C4-2B (cell line): ENCODE results near the gene CRIP1.

Experiments used
- H3K27ac ChIP-seq: fragments of 450-650 bp; 2 replicates; pipeline ENCODE4 v1.5.1; 2017
- ZFX ChIP-seq: fragments of 450-650 bp; IDR thresholded peaks from 2 replicates; pipeline ENCODE4 v1.6.1; 2017
- TF ChIP-seq, protein P1 (sequence below): fragments of 450-650 bp; conservative IDR thresholded peaks from 2 replicates; pipeline ENCODE4 v1.5.1; 2017; ENCODE audit warnings: mild to moderate bottlenecking

Gene CRIP1

DNA sequence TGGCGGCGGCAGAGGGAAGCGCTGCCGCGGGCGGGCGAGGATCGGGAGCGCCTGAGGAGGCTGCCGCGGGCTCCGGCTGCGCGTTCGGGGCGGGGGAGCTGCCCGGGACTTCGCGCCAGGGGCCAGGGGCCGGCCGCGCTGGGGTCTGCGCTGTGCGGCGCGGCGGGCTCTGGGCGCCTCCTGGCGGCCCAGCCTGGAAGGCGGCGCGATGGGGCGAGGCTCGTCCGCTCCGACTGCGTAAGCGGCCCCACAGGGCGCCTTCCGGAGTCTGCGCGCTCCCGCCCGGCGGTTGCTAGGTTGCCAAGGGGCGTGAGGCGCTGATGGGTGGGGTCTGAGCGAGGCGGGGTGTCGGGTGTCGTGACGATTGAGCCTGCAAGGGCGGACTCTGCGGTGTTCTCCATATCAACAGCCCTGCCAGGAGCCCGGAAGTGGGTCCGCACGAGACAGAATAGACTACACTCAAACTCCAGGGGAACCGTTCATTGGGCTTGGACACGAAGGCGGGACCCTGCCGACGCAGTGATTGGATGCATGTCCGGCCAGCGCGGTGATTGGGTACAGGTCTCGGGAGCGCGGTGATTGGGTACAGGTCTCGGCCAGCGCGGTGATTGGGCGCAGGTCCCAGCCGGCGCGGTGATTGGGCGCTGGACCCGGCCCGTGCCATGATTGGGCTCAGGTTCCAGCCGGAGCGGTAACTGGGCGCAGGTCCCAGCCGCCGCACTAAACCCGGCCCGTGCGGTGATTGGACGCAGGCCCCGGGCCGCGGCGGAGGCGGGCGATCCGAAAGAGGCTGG lies 4.1 kb downstream of the CRIP1 start, which contains the start of gene TEDC1:
TSS of gene TEDC1 (plus strand) at position 675 of the 794 bp plus-strand sequence. CDS start 130 bp downstream, outside the sequence.
- TF ChIP-seq ZFX: no peak
- TF ChIP-seq, protein P1, sequence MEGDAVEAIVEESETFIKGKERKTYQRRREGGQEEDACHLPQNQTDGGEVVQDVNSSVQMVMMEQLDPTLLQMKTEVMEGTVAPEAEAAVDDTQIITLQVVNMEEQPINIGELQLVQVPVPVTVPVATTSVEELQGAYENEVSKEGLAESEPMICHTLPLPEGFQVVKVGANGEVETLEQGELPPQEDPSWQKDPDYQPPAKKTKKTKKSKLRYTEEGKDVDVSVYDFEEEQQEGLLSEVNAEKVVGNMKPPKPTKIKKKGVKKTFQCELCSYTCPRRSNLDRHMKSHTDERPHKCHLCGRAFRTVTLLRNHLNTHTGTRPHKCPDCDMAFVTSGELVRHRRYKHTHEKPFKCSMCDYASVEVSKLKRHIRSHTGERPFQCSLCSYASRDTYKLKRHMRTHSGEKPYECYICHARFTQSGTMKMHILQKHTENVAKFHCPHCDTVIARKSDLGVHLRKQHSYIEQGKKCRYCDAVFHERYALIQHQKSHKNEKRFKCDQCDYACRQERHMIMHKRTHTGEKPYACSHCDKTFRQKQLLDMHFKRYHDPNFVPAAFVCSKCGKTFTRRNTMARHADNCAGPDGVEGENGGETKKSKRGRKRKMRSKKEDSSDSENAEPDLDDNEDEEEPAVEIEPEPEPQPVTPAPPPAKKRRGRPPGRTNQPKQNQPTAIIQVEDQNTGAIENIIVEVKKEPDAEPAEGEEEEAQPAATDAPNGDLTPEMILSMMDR: peak; percentile 95
- H3K27ac ChIP-seq: peak within 1 kb of the TSS; percentile 93

DNA sequence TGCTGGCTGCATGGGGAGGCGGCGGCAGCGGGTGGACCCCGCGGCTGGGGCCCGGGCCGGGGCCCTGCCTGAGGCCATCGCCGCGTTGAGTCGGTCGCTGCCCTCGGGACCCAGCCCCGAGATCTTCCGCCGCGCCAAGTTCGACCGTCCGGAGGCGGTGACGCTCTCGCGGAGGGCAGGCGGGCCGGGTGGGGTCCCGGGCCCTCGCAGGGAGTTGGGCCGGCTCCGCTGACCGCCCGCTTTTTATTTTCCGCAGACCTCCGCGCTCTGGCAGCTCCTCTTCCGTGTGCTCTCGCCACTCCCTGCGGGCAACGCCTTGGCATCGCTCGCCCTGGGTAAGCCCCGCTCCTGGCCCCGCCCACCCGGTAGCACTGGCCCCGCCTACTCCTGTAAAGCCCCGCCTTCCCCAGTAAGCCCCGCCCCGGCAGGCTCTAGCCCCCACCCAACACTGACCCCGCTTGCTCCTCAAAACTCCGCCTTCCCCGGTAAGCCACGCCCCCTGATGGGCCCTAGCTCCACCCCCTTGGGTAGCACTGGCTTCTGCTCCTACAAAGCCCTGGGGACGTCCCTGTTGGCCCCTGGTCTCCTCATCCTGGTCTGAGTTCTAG lies 4.8 kb downstream of the CRIP1 start:
- peak overlapping the region; percentile 93 for H3K27ac ChIP-seq
- TF ChIP-seq, protein P1: no peak
- peak; percentile 41; the same call in 1 of the 2 replicates for TF ChIP-seq ZFX

DNA sequence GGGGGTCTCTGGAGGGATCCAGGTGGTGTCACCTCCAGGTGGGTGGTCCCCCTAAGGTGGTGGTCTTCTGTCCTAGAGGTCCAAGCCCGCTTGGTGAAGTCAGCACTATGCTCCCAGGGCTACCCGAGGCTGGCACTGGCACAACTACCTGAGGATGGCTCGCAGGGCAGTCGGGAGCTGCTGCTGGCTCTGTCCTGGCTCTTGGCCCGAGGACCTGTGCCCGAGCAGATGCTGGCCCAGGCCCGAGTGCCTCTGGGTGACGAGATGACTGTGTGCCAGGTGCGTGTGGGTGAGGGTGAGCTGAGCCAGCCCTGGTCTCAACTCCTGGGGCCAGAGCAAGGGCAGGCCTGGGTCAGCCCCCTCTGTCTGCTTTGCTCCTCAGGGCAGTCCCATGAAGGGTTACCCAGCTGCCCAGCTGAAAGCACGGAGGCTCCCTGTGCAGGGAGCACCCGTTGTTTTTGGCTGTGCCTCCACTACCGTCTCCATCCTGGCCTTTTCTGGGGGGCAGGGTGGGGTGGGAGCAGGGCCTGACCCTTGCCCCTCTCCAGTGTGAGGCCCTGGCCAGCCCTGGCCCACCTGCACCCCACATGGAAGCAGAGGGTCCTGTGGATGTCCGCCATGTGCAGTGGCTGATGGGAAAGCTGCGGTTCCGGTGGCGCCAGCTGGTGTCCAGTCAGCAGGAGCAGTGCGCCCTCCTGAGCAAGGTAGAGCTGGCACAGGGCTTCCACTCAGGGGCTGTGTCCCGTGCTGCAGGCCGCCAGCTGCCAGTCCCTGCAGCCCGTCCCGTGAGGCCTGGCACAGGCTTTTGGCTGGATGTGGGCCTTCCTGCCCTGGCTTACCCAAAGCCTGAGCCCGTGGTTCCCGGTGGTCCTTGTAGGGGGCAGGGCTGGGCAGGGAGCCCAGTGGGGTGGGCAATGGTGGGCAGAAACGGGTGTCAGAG lies 5.6 kb downstream of the CRIP1 start:
- peak overlapping the region; percentile 93 for H3K27ac ChIP-seq
- TF ChIP-seq, protein P1: no peak
- TF ChIP-seq ZFX: no peak

DNA sequence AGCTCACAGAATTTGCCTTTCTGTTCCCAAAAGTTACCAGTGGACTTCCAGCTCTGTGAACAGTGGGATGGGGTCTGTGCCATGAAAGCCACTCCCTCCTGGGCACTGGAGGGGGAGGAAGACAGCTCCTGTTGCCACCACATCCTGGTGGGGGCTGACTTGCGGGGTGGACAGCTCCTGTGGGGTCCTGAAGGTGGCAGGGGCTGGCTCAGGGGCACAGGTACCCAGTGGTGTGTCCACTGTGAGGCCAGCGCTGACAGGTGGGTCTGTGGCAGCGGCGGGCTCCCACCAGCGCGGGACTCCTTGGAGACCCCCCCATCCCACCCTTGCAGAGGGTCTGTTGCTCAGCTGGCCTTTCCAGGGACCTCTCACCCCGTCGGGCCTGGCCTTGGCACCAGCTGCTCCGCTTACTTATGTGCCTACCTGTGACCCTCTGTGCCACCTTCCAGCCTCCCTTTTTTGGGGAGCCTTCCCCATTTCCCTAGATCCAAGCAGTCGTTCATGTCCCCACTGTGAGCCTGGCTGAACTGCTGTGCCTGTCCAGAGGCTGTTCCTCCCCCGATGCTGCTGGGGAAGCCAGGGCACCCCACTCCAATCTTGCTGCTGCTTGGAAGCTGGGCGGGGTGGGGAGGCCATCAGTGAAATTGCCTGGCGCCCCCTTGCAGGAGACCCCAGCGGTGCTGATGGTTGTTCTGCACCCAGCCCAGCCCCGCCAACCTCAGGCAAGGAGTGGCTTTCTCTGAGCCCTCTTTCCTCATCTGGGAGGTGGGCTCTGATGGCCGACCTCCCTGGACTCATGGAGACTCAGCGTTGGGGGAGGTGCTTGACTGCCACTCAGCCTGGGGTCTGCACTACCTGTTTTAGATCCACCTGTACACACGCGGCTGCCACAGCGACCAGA lies 6.5 kb downstream of the CRIP1 start:
- TF ChIP-seq, protein P1: no peak
- no peak for TF ChIP-seq ZFX
- peak overlapping the region; percentile 93 for H3K27ac ChIP-seq

DNA sequence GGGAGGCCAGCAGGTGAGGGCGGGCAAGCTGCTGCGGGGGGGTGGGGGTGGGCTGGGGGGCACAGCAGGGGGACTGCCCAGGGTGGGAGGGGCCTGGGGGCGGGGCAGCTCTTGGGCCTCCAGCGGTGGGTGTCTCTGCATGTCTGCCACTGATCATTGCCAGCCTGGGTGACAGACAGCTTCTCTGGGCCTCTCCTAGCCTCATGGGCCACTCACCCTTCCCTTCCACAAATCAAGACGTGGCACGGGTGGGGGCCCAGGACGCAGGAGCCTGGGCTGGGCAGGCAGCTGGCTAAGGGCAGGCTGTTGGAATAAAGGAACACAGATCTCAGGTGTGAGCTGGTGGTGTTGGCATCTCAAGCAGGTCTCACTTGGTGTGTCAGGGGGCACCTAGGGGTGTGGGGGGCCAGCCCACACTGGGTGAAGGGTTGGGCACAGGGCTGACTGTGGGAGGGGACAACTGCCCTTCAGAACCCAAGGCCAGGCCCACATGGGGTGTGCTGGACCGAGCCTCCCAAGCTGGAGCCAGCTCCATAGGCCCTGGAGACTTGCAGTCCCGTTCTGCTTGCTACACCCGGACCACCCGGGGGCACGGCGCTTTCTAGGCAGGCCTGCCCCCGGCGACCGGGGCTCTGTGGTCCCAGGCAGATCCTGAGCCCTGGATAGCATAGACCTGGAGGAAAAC lies 7.4 kb downstream of the CRIP1 start:
- H3K27ac ChIP-seq: peak overlapping the region; percentile 83; the same call in 1 of the 2 replicates
- TF ChIP-seq ZFX: no peak
- TF ChIP-seq, protein P1: no peak

DNA sequence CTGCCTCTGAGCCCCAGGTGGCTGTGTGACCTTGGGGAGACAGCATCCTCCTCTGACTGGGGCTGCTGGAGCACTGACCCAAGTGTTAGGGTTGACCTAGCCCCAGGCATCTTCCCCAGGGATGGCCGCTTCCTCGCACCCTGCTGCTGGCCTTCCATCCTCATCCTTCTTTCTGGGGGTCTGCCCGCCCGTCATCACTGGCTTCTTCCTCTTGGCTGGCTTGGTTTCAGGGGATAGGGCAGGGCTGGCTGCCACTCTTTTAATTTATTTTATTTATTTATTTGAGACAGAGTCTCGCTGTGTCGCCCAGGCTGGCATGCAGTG lies 7.9 kb downstream of the CRIP1 start:
- H3K27ac ChIP-seq: peak overlapping the region; percentile 83

More for the DNA sequence above, 7.9 kb downstream of the CRIP1 start:
- TF ChIP-seq ZFX: no peak
- TF ChIP-seq, protein P1: no peak
